HepG2 (cell line): ENCODE data around the gene LGALS16. TPM values are rescaled to one million over a fixed set of nuclear protein-coding genes. Genes with fewer than 3 reads are reported as not detected.

Experiments used
- ATAC-seq: fragments of 200-7000 bp; cut with Tn5 transposase; 3 replicates; pipeline ENCODE4 v1.9.1; 2020; ENCODE audit warnings: mild to moderate bottlenecking, moderate library complexity
- BruUV-seq: library from RNA; stranded (reverse); fragments of 400-500 nt; replicated peaks from 2 replicates; lab custom pipeline; 2021; lab: Mats Ljungman, UMichigan
- CTCF ChIA-PET: fragments of 300-600 bp; formaldehyde crosslinking; extraction: SDS; loops from one replicate; lab custom pipeline; 2021; ENCODE audit warnings: low total read pairs, inconsistent platforms, low intra/inter-chr PET ratio; lab: Yijun Ruan, JAX
- POLR2A ChIA-PET: fragments of 350-600 bp; sonication (Branson Sonifier 250); formaldehyde crosslinking; loops from one replicate; lab custom pipeline; 2020; ENCODE audit warnings: antibody characterized with exemption, inconsistent platforms; lab: Yijun Ruan, JAX
- DNase-seq: peaks from one replicate; pipeline ENCODE4 v3.0.0-alpha.2; 2015; ENCODE audit warnings: low spot score
- FAIRE-seq: peaks from 3 replicates; lab custom pipeline; 2011; peaks lifted over from hg19 to GRCh38; lab: Jason Lieb, UNC
- H2AFZ ChIP-seq: one replicate; pipeline ENCODE4 v1.6.1; 2011; ENCODE audit warnings: low read length, inconsistent platforms
- H3K27ac ChIP-seq: fragments of 300-600 bp; 3 replicates; pipeline ENCODE4 v1.8.0; 2011; ENCODE audit warnings: mixed run types, mild to moderate bottlenecking, mixed read lengths, low read length, inconsistent platforms; ENCODE audit not compliant: insufficient read depth; ENCODE audit errors: extremely low read length
- H3K27me3 ChIP-seq, 2 experiments: fragments of 200-600 bp in 1 of 2; 2 replicates in 1 of 2; 3 replicates in 1 of 2; pipeline versions ENCODE4 v1.6.0 to v1.8.0; 2011; ENCODE audit warnings: low read length in 2 of 2, mild to moderate bottlenecking in 2 of 2, moderate library complexity in 2 of 2, inconsistent platforms in 1 of 2; ENCODE audit not compliant: insufficient read depth in 2 of 2, control insufficient read depth in 1 of 2
- H3K36me3 ChIP-seq, 2 experiments: fragments of 200-600 bp in 1 of 2; replicated peaks in 1 of 2; 2 replicates in 1 of 2; 3 replicates in 1 of 2; pipeline versions ENCODE4 v1.5.1 to v1.8.0; 2011; ENCODE audit warnings: low read length in 2 of 2, inconsistent platforms in 1 of 2; ENCODE audit not compliant: insufficient read depth in 2 of 2, control insufficient read depth in 1 of 2
- H3K4me1 ChIP-seq: 2 replicates; pipeline ENCODE4 v1.5.1; 2012; ENCODE audit warnings: low read length, inconsistent platforms; ENCODE audit not compliant: insufficient read depth
- H3K4me2 ChIP-seq: 2 replicates; pipeline ENCODE4 v1.6.0; 2011; ENCODE audit warnings: low read depth, low read length, inconsistent platforms
- H3K4me3 ChIP-seq, 3 experiments: fragments of 200-600 bp in 1 of 3; sonication (generic), shearing (Covaris generic) in 1 of 3; replicated peaks in 1 of 3; 2 replicates each; pipeline ENCODE4 v1.5.1; 2011 to 2016; ENCODE audit warnings: low read length in 3 of 3, inconsistent platforms in 2 of 3, low read depth in 2 of 3, mild to moderate bottlenecking in 2 of 3, control low read depth in 1 of 3, mixed read lengths in 1 of 3; ENCODE audit not compliant: insufficient read depth in 1 of 3
- H3K79me2 ChIP-seq: one replicate; pipeline ENCODE4 v1.6.1; 2011; ENCODE audit warnings: low read length, inconsistent platforms; ENCODE audit not compliant: insufficient read depth
- H3K9ac ChIP-seq: 2 replicates; pipeline ENCODE4 v1.6.0; 2011; ENCODE audit warnings: mild to moderate bottlenecking, low read depth, low read length, inconsistent platforms; ENCODE audit not compliant: insufficient read depth
- H3K9me3 ChIP-seq: 2 replicates; pipeline ENCODE4 v1.5.1; 2012; ENCODE audit warnings: mild to moderate bottlenecking, low read length
- H4K20me1 ChIP-seq: 2 replicates; pipeline ENCODE4 v1.6.0; 2011; ENCODE audit warnings: inconsistent platforms, mild to moderate bottlenecking, low read length, moderate library complexity; ENCODE audit not compliant: insufficient read depth
- IRF1 ChIP-seq: sonication (generic); formaldehyde crosslinking; IDR thresholded peaks from 2 replicates; pipeline ENCODE4 v1.4.0; 2020; ENCODE audit warnings: low read depth, mild to moderate bottlenecking, missing genetic modification reagents
- SNAPC4 ChIP-seq: sonication (generic); formaldehyde crosslinking; IDR thresholded peaks from 2 replicates; pipeline ENCODE4 v1.4.0; 2020; ENCODE audit warnings: mild to moderate bottlenecking, missing genetic modification reagents
- ZNF121 ChIP-seq: sonication (generic); formaldehyde crosslinking; IDR thresholded peaks from 2 replicates; pipeline ENCODE4 v1.5.0; 2020; ENCODE audit warnings: mild to moderate bottlenecking, missing genetic modification reagents
- ZNF296 ChIP-seq: sonication (generic); formaldehyde crosslinking; conservative IDR thresholded peaks from 2 replicates; pipeline ENCODE4 v1.5.0; 2020; ENCODE audit warnings: mild to moderate bottlenecking, missing genetic modification reagents
- WGBS: methylation state at CpG from one replicate; pipeline ENCODE4 v1.1.6; 2017; ENCODE audit warnings: low lambda C conversion rate; 5-methylcytosine and 5-hydroxymethylcytosine counted together
- in situ Hi-C: cut with HindIII; loops from 2 replicates; pipeline ENCODE4 v1.10.0; 2017; ENCODE audit warnings: low pct_unique_long_range_greater_than_20kb; ENCODE audit not compliant: extremely low pct_ligation_motif_present
- intact Hi-C: fragments of 100-400 bp; cut with micrococcal nuclease; formaldehyde crosslinking; loops from one replicate; pipeline ENCODE4 v1.10.0; 2022; ENCODE audit not compliant: unreplicated experiment
- polyA plus RNA-seq, 8 experiments: library from polyadenylated mRNA; depleted of rRNA in 3 of 8; stranded (reverse) in 7 of 8; unstranded in 1 of 8; fragments of >200 nt; fragmentation: Illumina TruSeq in 4 of 8; extraction: Trizol in 4 of 8; gene quantifications; 2 replicates each; pipeline versions ENCODE4 v1.2.1 to v1.2.3, GENCODE V29; 2011 to 2016; ENCODE audit warnings: low read depth in 4 of 8, missing spikeins in 1 of 8, mixed read lengths in 1 of 8; ENCODE audit not compliant: insufficient read depth in 1 of 8
- total RNA-seq, 5 experiments: library from RNA; depleted of rRNA; stranded (reverse); fragments of >200 nt; fragmentation: Illumina TruSeq; extraction: Trizol; gene quantifications; 2 replicates each; pipeline ENCODE4 v1.2.3, GENCODE V29; 2016; ENCODE audit warnings: low read depth in 1 of 5

The LGALS16 gene
- total and polyA plus RNA-seq, 2 of the 13 experiments (the other 11 are each of a cell fraction or from before 2014, with no cell fraction given), result not detected

- TF ChIP-seq SNAPC4 (CRISPR knock-in tag) (no peak), IRF1 (CRISPR knock-in tag) (no peak)
These were observed 24.1 kb downstream of the LGALS16 start (continued) for GRCh38 chr19:39679791-39680168.

- peaks cover 26% of the 10 kb centered on the region for H3K4me1 ChIP-seq
These were observed 24.9 kb downstream of the LGALS16 start for GRCh38 chr19:39680593-39680992.

More at GRCh38 chr19:39680593-39680992, 24.9 kb downstream of the LGALS16 start:
- H3K9ac ChIP-seq, result no peak overlapping the region
- no peak for FAIRE-seq
- ChIA-PET POLR2A (no interaction called here), CTCF (no interaction called here)
- in situ Hi-C loops (no loop called here), intact Hi-C loops (no loop called here)
- no peaks in the 10 kb centered on the region for H3K9me3 ChIP-seq
- H3K27me3 ChIP-seq, result peaks cover 1 to 9% of the 10 kb centered on the region in 2 experiments; a peak in 2 of 5 replicates
- H3K36me3 ChIP-seq, result no peaks in the 10 kb centered on the region
- H3K4me3 ChIP-seq, result no peak overlapping the region
- H3K4me2 ChIP-seq, result no peak overlapping the region
- DNase-seq, result no peak
- no peak for ATAC-seq
- no peaks in the 10 kb centered on the region for H4K20me1 ChIP-seq
- 16% methylated on average over 3 of the region's 3 CpGs for WGBS
- H2AFZ ChIP-seq, result no peak overlapping the region
- no peak for TF ChIP-seq ZNF296 (CRISPR knock-in tag)
- TF ChIP-seq ZNF121, result no peak
- TF ChIP-seq, all 625 proteins: peak for 0
- Histone ChIP-seq H3K79me2 (no peaks in the 10 kb centered on the region), H3K27ac (no peak overlapping the region)
- BruUV-seq, result no TSS peak
